ENCODE measurements around the gene MDM2. TPM values are rescaled to one million over a fixed set of nuclear protein-coding genes. Genes with fewer than 3 reads are reported as not detected.

MDM2 gene
- total and polyA plus RNA-seq, 2 of the 8 experiments (the other 6 are each of a cell fraction or from before 2014, with no cell fraction given) = 15.1 to 115 TPM

- Histone ChIP-seq H3K27ac (ENCODE audit: low read depth, low read length) (no peak overlapping the region), H3K18ac (ENCODE audit: extremely low read depth, low read length) (no peak overlapping the region), H3K9ac (replicated peaks in 1 of 4; ENCODE audit: extremely low read depth in 1 of 4, low read depth in 3 of 4, low read length in 3 of 4) (no peak overlapping the region), H4K20me1 (replicated peaks in 1 of 2; ENCODE audit: control insufficient read depth in 1 of 2, insufficient read depth in 2 of 2, low read length in 2 of 2) (no peaks in the 10 kb centered on the region), H3K4me3 (ENCODE audit: extremely low read depth in 1 of 4, insufficient read depth in 2 of 4, low read depth in 3 of 4, low read length in 4 of 4) (no peak overlapping the region), H2BK20ac (ENCODE audit: low read length) (no peak overlapping the region), H4K8ac (ENCODE audit: extremely low read depth, insufficient read depth, low read length) (no peak overlapping the region), H2AFZ (ENCODE audit: low read length) (no peak overlapping the region), H3K4me2 (ENCODE audit: insufficient read depth in 1 of 2, low read depth in 2 of 2, low read length in 2 of 2) (no peak overlapping the region), H3K79me2 (ENCODE audit: control insufficient read depth in 1 of 2, insufficient read depth in 2 of 2, low read length in 2 of 2) (no peaks in the 10 kb centered on the region), H3K79me1 (ENCODE audit: low read depth, low read length) (no peaks in the 10 kb centered on the region), H3K14ac (ENCODE audit: insufficient read length) (no peak overlapping the region), H4K5ac (ENCODE audit: insufficient read length, low read depth, low read length) (no peak overlapping the region), H3K4me1 (replicated peaks in 1 of 4; ENCODE audit: control insufficient read depth in 3 of 4, insufficient read depth in 4 of 4, low read length in 3 of 4) (no peaks in the 10 kb centered on the region), H3K4ac (replicated peaks; ENCODE audit: insufficient read length, low read depth, low read length) (no peak overlapping the region), H2BK5ac (ENCODE audit: low read depth, low read length) (no peak overlapping the region), H2BK15ac (ENCODE audit: low read length) (no peak overlapping the region), H3K56ac (replicated peaks; ENCODE audit: insufficient read length, low read depth, low read length) (no peak overlapping the region), H3K27me3 (replicated peaks in 1 of 4; ENCODE audit: control insufficient read depth in 3 of 4, extremely low read depth in 1 of 4, insufficient read depth in 3 of 4, low read length in 3 of 4) (no peaks in the 10 kb centered on the region), H2BK120ac (replicated peaks; ENCODE audit: low read depth, low read length) (no peak overlapping the region), H2BK12ac (ENCODE audit: low read depth, low read length) (no peak overlapping the region), H3K23ac (ENCODE audit: insufficient read length) (no peak overlapping the region), H4K91ac (replicated peaks; ENCODE audit: insufficient read length, low read length) (no peak overlapping the region), H3K36me3 (ENCODE audit: control insufficient read depth in 2 of 4, insufficient read depth in 4 of 4, low read length in 3 of 4) (no peaks in the 10 kb centered on the region), H3K23me2 (ENCODE audit: low read depth, low read length) (no peaks in the 10 kb centered on the region), H2AK5ac (ENCODE audit: low read depth, low read length) (no peak overlapping the region), H3K9me3 (ENCODE audit: insufficient read depth in 2 of 2, low read depth in 1 of 2, low read length in 1 of 2) (no peaks in the 10 kb centered on the region)
- CTCF ChIA-PET (ENCODE audit: partially characterized antibody) = interaction anchor here (1.6 kb wide), 1 partner anchor 8 kb away, joined by 5 read pairs; no protein-coding TSS in a partner anchor
- FAIRE-seq = no peak
- no peak for DNase-seq (ENCODE audit: low read depth in 1 of 2, low spot score in 2 of 2)
- POLR2A ChIA-PET (ENCODE audit: partially characterized antibody) = interaction anchor here (1.5 kb wide), 1 partner anchor 17 kb away, joined by 3 read pairs; no protein-coding TSS in a partner anchor
- TF ChIP-seq CTCF (IDR thresholded peaks at IDR 0.05; ENCODE audit: control extremely low read depth in 1 of 3, insufficient read depth in 1 of 3, low read depth in 1 of 3, low read length in 3 of 3) = no peak
- no peak for TF ChIP-seq TBP (IDR thresholded peaks at IDR 0.05; ENCODE audit: low read depth, low read length)
- TF ChIP-seq ZNF274 (IDR thresholded peaks at IDR 0.05; ENCODE audit: borderline replicate concordance, extremely low read depth, low read length) = no peak
- TF ChIP-seq USF2 (IDR thresholded peaks at IDR 0.05; ENCODE audit: low read length) = no peak
- no peak for TF ChIP-seq CEBPB (IDR thresholded peaks at IDR 0.05; ENCODE audit: low read depth, low read length)
These were observed 80.3 kb downstream of the MDM2 start for GRCh38 chr12:68888243-68888642.

All from H1 (cell line).